Measurements from ENCODE around the gene KRT76.
"Not testable (repeated sequence)": the region's sequence is repeated elsewhere in the genome, so short reads cannot be mapped to it uniquely, and the experiment has no call there.

Gene KRT76

GRCh38 chr12:52765702-52766101, 11.4 kb downstream of the KRT76 start:
- DNase-seq (ENCODE audit: extremely low read depth in 1 of 2, low read depth in 1 of 2), result no peak

- no peak for DNase-seq (ENCODE audit: extremely low read depth in 1 of 2, low read depth in 1 of 2)
These were observed 13.2 kb downstream of the KRT76 start for GRCh38 chr12:52763991-52764390.

GRCh38 chr12:52763036-52763659, 14.0 kb downstream of the KRT76 start:
- DNase-seq (ENCODE audit: extremely low read depth in 1 of 2, low read depth in 1 of 2), result no peak

- DNase-seq (ENCODE audit: extremely low read depth in 1 of 2, low read depth in 1 of 2), result no peak
These were observed 15.3 kb downstream of the KRT76 start for GRCh38 chr12:52761802-52762201.

GRCh38 chr12:52761218-52761617, 15.9 kb downstream of the KRT76 start:
- not testable (repeated sequence) for DNase-seq (ENCODE audit: extremely low read depth in 1 of 2, low read depth in 1 of 2)

GRCh38 chr12:52760623-52761022, 16.5 kb downstream of the KRT76 start:
- DNase-seq (ENCODE audit: extremely low read depth in 1 of 2, low read depth in 1 of 2), result no peak

GRCh38 chr12:52759695-52760094, 17.4 kb downstream of the KRT76 start:
- DNase-seq (ENCODE audit: extremely low read depth in 1 of 2, low read depth in 1 of 2), result no peak

- no peak for DNase-seq (ENCODE audit: extremely low read depth in 1 of 2, low read depth in 1 of 2)
These were observed 17.9 kb downstream of the KRT76 start for GRCh38 chr12:52759218-52759617.

- DNase-seq (ENCODE audit: extremely low read depth in 1 of 2, low read depth in 1 of 2), result no peak
These were observed 19.5 kb downstream of the KRT76 start for GRCh38 chr12:52757449-52758176.

- no peak for DNase-seq (ENCODE audit: extremely low read depth in 1 of 2, low read depth in 1 of 2)
These were observed 20.7 kb downstream of the KRT76 start for GRCh38 chr12:52756281-52756960.

GRCh38 chr12:52755533-52755932, 21.6 kb downstream of the KRT76 start:
- DNase-seq (ENCODE audit: extremely low read depth in 1 of 2, low read depth in 1 of 2), result no peak

- DNase-seq (ENCODE audit: extremely low read depth in 1 of 2, low read depth in 1 of 2), result no peak
These were observed 23.0 kb downstream of the KRT76 start for GRCh38 chr12:52754135-52754534.

- no peak for DNase-seq (ENCODE audit: extremely low read depth in 1 of 2, low read depth in 1 of 2)
These were observed 23.9 kb downstream of the KRT76 start for GRCh38 chr12:52753283-52753682.

- no peak for DNase-seq (ENCODE audit: extremely low read depth in 1 of 2, low read depth in 1 of 2)
These were observed 24.6 kb downstream of the KRT76 start for GRCh38 chr12:52752516-52752915.

GRCh38 chr12:52751795-52752194, 25.4 kb downstream of the KRT76 start:
- no peak for DNase-seq (ENCODE audit: extremely low read depth in 1 of 2, low read depth in 1 of 2)

- not testable (repeated sequence) for DNase-seq (ENCODE audit: extremely low read depth in 1 of 2, low read depth in 1 of 2)
These were observed 26.6 kb downstream of the KRT76 start for GRCh38 chr12:52750532-52750931.

- DNase-seq (ENCODE audit: extremely low read depth in 1 of 2, low read depth in 1 of 2), result no peak
These were observed 27.3 kb downstream of the KRT76 start for GRCh38 chr12:52749827-52750226.

GRCh38 chr12:52748578-52748977, 28.6 kb downstream of the KRT76 start:
- DNase-seq (ENCODE audit: extremely low read depth in 1 of 2, low read depth in 1 of 2), result no peak

GRCh38 chr12:52745554-52745953, 31.6 kb downstream of the KRT76 start:
- DNase-seq (ENCODE audit: extremely low read depth in 1 of 2, low read depth in 1 of 2), result no peak

GRCh38 chr12:52744493-52745156, 32.5 kb downstream of the KRT76 start:
- DNase-seq (ENCODE audit: extremely low read depth in 1 of 2, low read depth in 1 of 2), result no peak

- DNase-seq (ENCODE audit: extremely low read depth in 1 of 2, low read depth in 1 of 2), result no peak
These were observed 34.2 kb downstream of the KRT76 start for GRCh38 chr12:52742822-52743457.

Measured in activated CD8-positive, alpha-beta memory T cell treated with anti-CD3 and anti-CD28 coated beads for 1 hour (primary cell).